Activated CD4-positive, alpha-beta T cell treated with anti-CD3 and anti-CD28 coated beads for 48 hours (primary cell): ENCODE data around the gene NDUFB6.
"Not testable (repeated sequence)": the region's sequence is repeated elsewhere in the genome, so short reads cannot be mapped to it uniquely, and the experiment has no call there.

Experiments
- DNase-seq: peaks from one replicate; pipeline ENCODE4 v3.0.0-alpha.2; 2020

NDUFB6 gene

GRCh38 chr9:32572900-32573523 lies at the start of gene NDUFB6:
Gene NDUFB6, minus strand, starts transcription at chr9:32573159. Its CDS starts 99 bp downstream, at chr9:32573060.
- DNase-seq = peak; percentile 97

GRCh38 chr9:32618261-32618660 lies 45.3 kb upstream of the NDUFB6 start:
- DNase-seq = no peak

GRCh38 chr9:32606811-32607210 lies 33.9 kb upstream of the NDUFB6 start:
- DNase-seq = no peak

GRCh38 chr9:32603914-32604852 lies 31.2 kb upstream of the NDUFB6 start:
- DNase-seq = no peak

- not testable (repeated sequence) for DNase-seq
These were observed 26.1 kb upstream of the NDUFB6 start for GRCh38 chr9:32599021-32599420.

- DNase-seq = no peak
These were observed 24.0 kb upstream of the NDUFB6 start for GRCh38 chr9:32596936-32597335.

- no peak for DNase-seq
These were observed 23.3 kb upstream of the NDUFB6 start for GRCh38 chr9:32596096-32596865.

GRCh38 chr9:32590898-32591297 lies 17.9 kb upstream of the NDUFB6 start:
- no peak for DNase-seq

GRCh38 chr9:32590476-32590875 lies 17.5 kb upstream of the NDUFB6 start:
- no peak for DNase-seq

GRCh38 chr9:32589083-32589723 lies 16.2 kb upstream of the NDUFB6 start:
- DNase-seq = no peak

- peak; percentile 31 for DNase-seq
These were observed 14.9 kb upstream of the NDUFB6 start for GRCh38 chr9:32587901-32588300.

- no peak for DNase-seq
These were observed 11.8 kb upstream of the NDUFB6 start for GRCh38 chr9:32584784-32585183.

GRCh38 chr9:32581512-32582143 lies 8.7 kb upstream of the NDUFB6 start:
- peak; percentile 32 for DNase-seq

- no peak for DNase-seq
These were observed 7.8 kb upstream of the NDUFB6 start for GRCh38 chr9:32580631-32581300.

- peak; percentile 84 for DNase-seq
These were observed 6.9 kb upstream of the NDUFB6 start for GRCh38 chr9:32579706-32580331.

GRCh38 chr9:32578976-32579375 lies 6.0 kb upstream of the NDUFB6 start:
- DNase-seq = no peak

GRCh38 chr9:32577316-32577715 lies 4.4 kb upstream of the NDUFB6 start:
- no peak for DNase-seq

GRCh38 chr9:32574858-32575257 lies 1.9 kb upstream of the NDUFB6 start:
- no peak for DNase-seq

- no peak for DNase-seq
These were observed 862 bp upstream of the NDUFB6 start for GRCh38 chr9:32573821-32574220.

GRCh38 chr9:32571969-32572899 lies 725 bp downstream of the NDUFB6 start:
- DNase-seq = peak; percentile 79
